Lower leg skin (tissue), 4 donors: ENCODE results near the gene ADAMTS16. TPM values are rescaled to one million over a fixed set of nuclear protein-coding genes. Genes with fewer than 3 reads are reported as not detected.

Experiments
- DNase-seq, 2 donors: peaks; one replicate each; pipeline ENCODE4 v3.0.0-alpha.2; 2019; ENCODE audit warnings: low spot score in 2 of 2
- H3K4me3 ChIP-seq: fragments of 200-600 bp; sonication (generic); 2 replicates; pipeline ENCODE4 v1.5.1; 2017; ENCODE audit warnings: mild to moderate bottlenecking, low read depth; ENCODE audit not compliant: poor library complexity, severe bottlenecking
- POLR2A ChIP-seq, 2 donors: fragments of 450-650 bp; IDR thresholded peaks; one replicate each; pipeline ENCODE4 v1.6.1; 2016 to 2017; ENCODE audit warnings: antibody characterized with exemption in 2 of 2, mild to moderate bottlenecking in 1 of 2, moderate library complexity in 1 of 2
- WGBS, 2 donors: methylation state at CpG; one replicate each; pipeline ENCODE4 v1.1.5; 2018; 5-methylcytosine and 5-hydroxymethylcytosine counted together
- intact Hi-C: fragments of 100-400 bp; cut with DNase I; formaldehyde crosslinking; loops from one replicate; pipeline ENCODE4 v1.15.0; 2023; ENCODE audit warnings: low total_unique reads
- total RNA-seq, 4 donors: library from RNA; depleted of rRNA; stranded (reverse); fragments of >200 nt; gene quantifications; one replicate each; pipeline ENCODE4 v1.1.0, GENCODE V29; 2016
- TF ChIP-seq, protein P1 (sequence below), 3 donors: fragments of 450-650 bp; IDR thresholded peaks; one replicate each; pipeline ENCODE4 v1.5.1; 2016; ENCODE audit warnings: antibody characterized with exemption in 3 of 3, mild to moderate bottlenecking in 3 of 3, moderate library complexity in 2 of 3

Gene ADAMTS16
- total RNA-seq, 4 donors from 2014 or later = 0.55 TPM; not detected in 3

- no peak for DNase-seq
- intact Hi-C loops = no loop called here
- TF ChIP-seq POLR2A (IDR thresholded peaks at IDR 0.05) = no peak
- TF ChIP-seq, protein P1, sequence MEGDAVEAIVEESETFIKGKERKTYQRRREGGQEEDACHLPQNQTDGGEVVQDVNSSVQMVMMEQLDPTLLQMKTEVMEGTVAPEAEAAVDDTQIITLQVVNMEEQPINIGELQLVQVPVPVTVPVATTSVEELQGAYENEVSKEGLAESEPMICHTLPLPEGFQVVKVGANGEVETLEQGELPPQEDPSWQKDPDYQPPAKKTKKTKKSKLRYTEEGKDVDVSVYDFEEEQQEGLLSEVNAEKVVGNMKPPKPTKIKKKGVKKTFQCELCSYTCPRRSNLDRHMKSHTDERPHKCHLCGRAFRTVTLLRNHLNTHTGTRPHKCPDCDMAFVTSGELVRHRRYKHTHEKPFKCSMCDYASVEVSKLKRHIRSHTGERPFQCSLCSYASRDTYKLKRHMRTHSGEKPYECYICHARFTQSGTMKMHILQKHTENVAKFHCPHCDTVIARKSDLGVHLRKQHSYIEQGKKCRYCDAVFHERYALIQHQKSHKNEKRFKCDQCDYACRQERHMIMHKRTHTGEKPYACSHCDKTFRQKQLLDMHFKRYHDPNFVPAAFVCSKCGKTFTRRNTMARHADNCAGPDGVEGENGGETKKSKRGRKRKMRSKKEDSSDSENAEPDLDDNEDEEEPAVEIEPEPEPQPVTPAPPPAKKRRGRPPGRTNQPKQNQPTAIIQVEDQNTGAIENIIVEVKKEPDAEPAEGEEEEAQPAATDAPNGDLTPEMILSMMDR (IDR thresholded peaks at IDR 0.05) = no peak
- no peak overlapping the region for H3K4me3 ChIP-seq
- 39 to 48% methylated on average over 10 of the region's 10 CpGs for WGBS, 2 donors
Observed at GRCh38 chr5:5304361-5305020, 164.4 kb downstream of the ADAMTS16 start.

DNA sequence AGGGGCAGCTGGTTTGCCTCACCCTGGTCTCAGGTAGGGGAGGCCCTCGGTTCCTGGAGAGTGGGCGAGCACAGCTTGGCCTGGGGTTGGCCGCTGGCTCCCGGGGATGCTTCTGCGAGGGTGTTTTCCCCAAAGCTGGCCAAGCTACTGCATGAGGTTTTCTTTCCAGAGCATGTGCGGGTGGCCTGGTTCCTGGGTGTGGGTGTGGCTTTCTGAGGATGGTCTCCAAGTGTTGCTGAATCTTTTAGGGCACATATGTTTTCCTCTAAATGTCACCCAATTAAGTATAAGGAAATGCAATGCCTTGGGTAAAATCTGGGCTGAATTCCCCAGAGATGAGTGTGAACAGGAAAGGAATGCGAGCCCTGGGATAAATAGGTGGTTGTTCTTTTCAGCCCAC is 166.6 kb downstream of the ADAMTS16 start:
- H3K4me3 ChIP-seq = no peak overlapping the region
- TF ChIP-seq, protein P1 (IDR thresholded peaks at IDR 0.05) = no peak
- TF ChIP-seq POLR2A (IDR thresholded peaks at IDR 0.05) = no peak
- no peak for DNase-seq
- intact Hi-C loops = no loop called here
- WGBS, 2 donors = 20 to 33% methylated on average over 7 of the region's 7 CpGs

DNA sequence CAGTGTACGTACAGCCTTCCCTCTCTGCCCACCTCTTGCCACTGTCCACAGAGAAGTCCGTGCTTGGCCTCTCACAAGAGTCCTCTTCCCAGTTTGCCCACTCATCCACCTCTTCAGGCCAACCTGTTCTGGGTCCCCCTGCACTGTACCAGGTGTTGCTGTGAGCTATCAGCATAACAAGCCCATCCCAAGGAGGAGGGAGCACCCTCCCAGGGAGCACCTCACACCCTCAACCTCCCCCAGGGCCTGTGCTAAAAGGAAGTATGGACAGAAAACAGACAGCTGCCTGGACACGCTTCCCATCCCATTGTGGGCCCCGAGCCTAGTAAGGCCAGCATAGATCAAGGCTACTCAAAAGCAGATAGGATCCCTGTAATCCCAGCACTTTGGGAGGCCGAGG is 168.2 kb downstream of the ADAMTS16 start:
- intact Hi-C loops = no loop called here
- H3K4me3 ChIP-seq = no peak overlapping the region
- no peak for TF ChIP-seq POLR2A (IDR thresholded peaks at IDR 0.05)
- TF ChIP-seq, protein P1 (IDR thresholded peaks at IDR 0.05) = no peak
- peak in 1 of 2 donors; percentile 66 for DNase-seq
- WGBS, 2 donors = 85 to 93% methylated on average over 5 of the region's 5 CpGs

GRCh38 chr5:5309645-5310044 is 169.5 kb downstream of the ADAMTS16 start:
- no peak for DNase-seq
- intact Hi-C loops = no loop called here
- TF ChIP-seq, protein P1 (IDR thresholded peaks at IDR 0.05) = no peak
- TF ChIP-seq POLR2A (IDR thresholded peaks at IDR 0.05) = no peak
- 45 to 51% methylated on average over 5 of the region's 5 CpGs for WGBS, 2 donors
- no peak overlapping the region for H3K4me3 ChIP-seq

DNA sequence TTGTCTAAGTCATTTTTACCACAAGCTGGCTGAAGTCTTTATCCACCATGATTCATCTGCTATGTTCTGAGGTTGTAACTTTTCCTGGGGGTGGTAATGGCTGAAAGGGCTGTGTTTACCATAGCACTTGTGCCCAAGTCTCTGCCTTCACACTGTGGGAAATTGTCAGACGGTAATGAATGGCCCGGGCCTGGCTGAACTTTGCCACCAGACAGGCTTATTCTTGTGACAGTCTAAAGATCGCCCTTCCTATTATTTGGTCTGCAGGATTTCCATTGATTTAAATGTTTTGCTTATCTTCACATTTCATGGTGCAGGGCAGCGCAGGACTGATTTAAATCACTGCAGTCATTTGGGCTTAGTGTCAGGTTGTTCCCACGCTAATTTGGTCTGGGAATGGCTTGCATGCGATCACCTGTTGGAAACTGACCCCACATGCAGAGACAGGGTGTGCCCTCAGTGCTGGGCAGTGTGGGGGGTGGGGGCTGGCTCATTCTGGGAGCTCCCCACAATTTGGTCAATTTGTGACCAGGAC is 173.0 kb downstream of the ADAMTS16 start:
- no peak overlapping the region for H3K4me3 ChIP-seq
- 86 to 89% methylated on average over 6 of the region's 6 CpGs for WGBS, 2 donors
- DNase-seq = no peak
- intact Hi-C loops = no loop called here
- TF ChIP-seq POLR2A (IDR thresholded peaks at IDR 0.05) = no peak
- TF ChIP-seq, protein P1 (IDR thresholded peaks at IDR 0.05) = no peak

DNA sequence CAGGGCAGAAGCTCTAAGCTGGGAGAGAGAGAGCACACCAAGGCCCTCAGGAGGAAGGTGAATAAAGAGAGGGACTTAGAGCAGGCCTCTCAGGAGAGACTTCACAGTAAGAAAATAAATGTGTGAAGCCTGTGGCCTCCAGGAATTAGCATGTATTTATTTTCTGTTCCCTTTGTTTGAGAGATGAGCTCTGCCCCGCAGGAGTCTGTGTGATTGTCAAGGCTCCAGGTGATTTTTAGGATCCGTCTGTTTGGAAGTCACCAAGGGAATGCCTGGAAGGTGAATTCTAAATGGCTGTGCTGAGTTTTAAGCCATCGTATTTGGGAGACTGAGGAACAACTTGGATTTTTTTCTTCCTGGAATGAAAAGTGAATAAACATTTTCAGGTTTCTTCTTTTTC is 174.0 kb downstream of the ADAMTS16 start:
- H3K4me3 ChIP-seq = no peak overlapping the region
- no peak for DNase-seq
- intact Hi-C loops = no loop called here
- TF ChIP-seq POLR2A (IDR thresholded peaks at IDR 0.05) = no peak
- TF ChIP-seq, protein P1 (IDR thresholded peaks at IDR 0.05) = no peak
- 80 to 86% methylated on average over 3 of the region's 3 CpGs for WGBS, 2 donors
